SK-N-SH (cell line): ENCODE results near the gene ISM1. TPM values are rescaled to one million over a fixed set of nuclear protein-coding genes. Genes with fewer than 3 reads are reported as not detected.

ENCODE experiments used
- CTCF ChIA-PET: fragments of 300-600, 350-600 bp; formaldehyde crosslinking; extraction: SDS; loops from one replicate; lab custom pipeline; 2021; lab: Yijun Ruan, JAX
- POLR2A ChIA-PET: fragments of 350-600 bp; sonication (Branson Sonifier 250); formaldehyde crosslinking; extraction: SDS; loops from one replicate; lab custom pipeline; 2020; ENCODE audit warnings: antibody characterized with exemption, inconsistent platforms; lab: Yijun Ruan, JAX
- DNase-seq: peaks from one replicate; pipeline ENCODE4 v3.0.0; 2012
- H2AFZ ChIP-seq: fragments of 200-600 bp; sonication (generic); 2 replicates; pipeline ENCODE4 v1.8.1; 2016; ENCODE audit warnings: antibody characterized with exemption, mild to moderate bottlenecking, low read depth
- H3F3A ChIP-seq: fragments of 200-600 bp; sonication (generic); replicated peaks from 2 replicates; pipeline ENCODE3; 2016; ENCODE audit warnings: antibody characterized with exemption, mild to moderate bottlenecking; ENCODE audit not compliant: insufficient read depth
- H3K27ac ChIP-seq, 2 experiments: fragments of 200-500 bp in 1 of 2; fragments of 200-600 bp in 1 of 2; sonication (Bioruptor generic) in 1 of 2; sonication (generic), shearing (Covaris generic) in 1 of 2; 2 replicates each; pipeline versions ENCODE4 v1.5.1 to v1.6.1; 2014 to 2016; ENCODE audit warnings: low read depth in 2 of 2, inconsistent platforms in 1 of 2, low read length in 1 of 2, mild to moderate bottlenecking in 1 of 2, mixed read lengths in 1 of 2
- H3K27me3 ChIP-seq: fragments of 200-600 bp; sonication (generic), shearing (Covaris generic); 2 replicates; pipeline ENCODE4 v1.6.1; 2016; ENCODE audit warnings: mixed run types; ENCODE audit not compliant: insufficient read depth
- H3K36me3 ChIP-seq, 2 experiments: fragments of 200-500 bp in 1 of 2; fragments of 200-600 bp in 1 of 2; sonication (Bioruptor generic) in 1 of 2; sonication (generic) in 1 of 2; replicated peaks in 1 of 2; 2 replicates each; pipeline versions ENCODE3 to v1.5.1; 2014 to 2016; ENCODE audit warnings: low read length in 1 of 2, mild to moderate bottlenecking in 1 of 2; ENCODE audit not compliant: insufficient read depth in 2 of 2, control insufficient read depth in 1 of 2
- H3K4me1 ChIP-seq, 2 experiments: fragments of 200-500 bp in 1 of 2; fragments of 200-600 bp in 1 of 2; sonication (Bioruptor generic) in 1 of 2; sonication (generic), shearing (Covaris generic) in 1 of 2; 2 replicates each; pipeline versions ENCODE4 v1.5.1 to v1.6.1; 2014 to 2016; ENCODE audit warnings: low read depth in 1 of 2, low read length in 1 of 2, mixed run types in 1 of 2; ENCODE audit not compliant: insufficient read depth in 2 of 2, control insufficient read depth in 1 of 2
- H3K4me2 ChIP-seq: fragments of 200-600 bp; sonication (generic), shearing (Covaris generic); 2 replicates; pipeline ENCODE4 v1.6.1; 2017; ENCODE audit warnings: mixed run types
- H3K4me3 ChIP-seq, 2 experiments: fragments of 200-500 bp in 1 of 2; fragments of 200-600 bp in 1 of 2; sonication (Bioruptor generic) in 1 of 2; sonication (generic), shearing (Covaris generic) in 1 of 2; 2 replicates each; pipeline versions ENCODE4 v1.5.1 to v1.8.1; 2014 to 2016; ENCODE audit warnings: low read depth in 2 of 2, inconsistent platforms in 1 of 2, low read length in 1 of 2, mild to moderate bottlenecking in 1 of 2, mixed read lengths in 1 of 2, moderate library complexity in 1 of 2
- H3K79me2 ChIP-seq: fragments of 200-600 bp; sonication (generic); 2 replicates; pipeline ENCODE4 v1.8.1; 2017; ENCODE audit warnings: mild to moderate bottlenecking; ENCODE audit not compliant: insufficient read depth
- H3K9ac ChIP-seq: fragments of 200-600 bp; sonication (generic); 2 replicates; pipeline ENCODE4 v1.6.1; 2017; ENCODE audit warnings: mixed run types
- H3K9me2 ChIP-seq: fragments of 200-600 bp; sonication (generic); 2 replicates; pipeline ENCODE4 v1.6.1; 2017; ENCODE audit warnings: mixed run types
- H3K9me3 ChIP-seq: fragments of 200-600 bp; sonication (generic); 2 replicates; pipeline ENCODE4 v1.6.1; 2017; ENCODE audit warnings: mixed run types, mild to moderate bottlenecking, moderate library complexity
- H4K20me1 ChIP-seq: fragments of 200-600 bp; sonication (generic); 2 replicates; pipeline ENCODE4 v1.6.1; 2017; ENCODE audit warnings: mild to moderate bottlenecking, mixed run types; ENCODE audit not compliant: insufficient read depth
- EP300 ChIP-seq, 2 experiments: IDR thresholded peaks; 2 replicates each; pipeline versions ENCODE4 v1.4.0 to v1.6.1; 2012; ENCODE audit warnings: borderline replicate concordance in 1 of 2, low read depth in 1 of 2, low read length in 1 of 2
- EZH2phosphoT487 ChIP-seq: fragments of 200-600 bp; sonication (generic); IDR thresholded peaks from 2 replicates; pipeline ENCODE4 v1.6.1; 2017; ENCODE audit warnings: low read depth, mixed run types, mild to moderate bottlenecking, antibody characterized with exemption, moderate library complexity, borderline replicate concordance
- FOSL2 ChIP-seq: IDR thresholded peaks from 2 replicates; pipeline ENCODE4 v1.4.0; 2012; ENCODE audit warnings: low read depth, mild to moderate bottlenecking, moderate library complexity, borderline replicate concordance
- GABPA ChIP-seq: IDR thresholded peaks from 2 replicates; pipeline ENCODE4 v1.4.0; 2012; ENCODE audit warnings: low read depth, mild to moderate bottlenecking
- JUND ChIP-seq: IDR thresholded peaks from 2 replicates; pipeline ENCODE4 v1.4.0; 2012
- MAX ChIP-seq: IDR thresholded peaks from 2 replicates; pipeline ENCODE4 v1.4.0; 2012; ENCODE audit warnings: low read depth
- MXI1 ChIP-seq: IDR thresholded peaks from 2 replicates; pipeline ENCODE4 v1.6.1; 2012; ENCODE audit warnings: mild to moderate bottlenecking, low read depth, low read length, improper control_type of control experiment
- NFIC ChIP-seq: IDR thresholded peaks from 2 replicates; pipeline ENCODE4 v1.4.0; 2012; ENCODE audit warnings: borderline replicate concordance
- NRF1 ChIP-seq: IDR thresholded peaks from 2 replicates; pipeline ENCODE4 v1.6.1; 2012; ENCODE audit warnings: low read depth, mild to moderate bottlenecking, low read length
- RAD21 ChIP-seq: IDR thresholded peaks from 2 replicates; pipeline ENCODE4 v1.6.1; 2012; ENCODE audit warnings: mild to moderate bottlenecking, low read length
- TCF12 ChIP-seq: IDR thresholded peaks from 2 replicates; pipeline ENCODE4 v1.4.0; 2012
- ZBTB33 ChIP-seq: IDR thresholded peaks from 2 replicates; pipeline ENCODE4 v1.4.0; 2012; ENCODE audit warnings: low read depth, borderline replicate concordance
- WGBS: methylation state at CpG from one replicate; pipeline ENCODE4 v1.1.6; 2017; ENCODE audit warnings: low lambda C conversion rate; 5-methylcytosine and 5-hydroxymethylcytosine counted together
- polyA plus RNA-seq, 3 experiments: library from polyadenylated mRNA; depleted of rRNA; stranded (reverse); fragments of >200 nt; gene quantifications; 2 replicates each; pipeline ENCODE4 v1.2.3, GENCODE V29; 2012

Gene ISM1
- polyA plus RNA-seq, 1 of the 3 experiments (the other 2 are of a cell fraction): not detected

GRCh38 chr20:13180986-13181889 is 39.8 kb upstream of the ISM1 start:
- Histone ChIP-seq H3K9ac (no peak overlapping the region), H3K27me3 (no peaks in the 10 kb centered on the region), H3K9me3 (no peaks in the 10 kb centered on the region), H3K36me3 (no peaks in the 10 kb centered on the region), H3F3A (no peaks in the 10 kb centered on the region), H4K20me1 (no peaks in the 10 kb centered on the region), H3K4me1 (no peaks in the 10 kb centered on the region), H3K79me2 (no peaks in the 10 kb centered on the region), H3K27ac (no peak overlapping the region), H3K4me2 (no peak overlapping the region), H2AFZ (no peak overlapping the region), H3K9me2 (no peaks in the 10 kb centered on the region), H3K4me3 (no peak overlapping the region)
- no peak for DNase-seq
- POLR2A ChIA-PET: no interaction called here
- no peak for TF ChIP-seq MXI1
- no peak for TF ChIP-seq JUND
- 16% methylated on average over 7 of the region's 7 CpGs for WGBS
- CTCF ChIA-PET: interaction anchor here (1.3 kb wide), 1 partner anchor 12 kb away, joined by 3 read pairs; no protein-coding TSS in a partner anchor

- no peak overlapping the region for H3K4me3 ChIP-seq
- H3K4me2 ChIP-seq: no peak overlapping the region
- TF ChIP-seq GABPA (no peak), EP300 (IDR thresholded peaks at IDR 0.05; ENCODE audit: borderline replicate concordance in 1 of 2, low read depth in 1 of 2, low read length in 1 of 2) (no peak), RAD21 (no peak), ZBTB33 (no peak), NRF1 (no peak), FOSL2 (no peak), JUND (no peak), NFIC (no peak), EZH2phosphoT487 (no peak), MAX (no peak), TCF12 (no peak)
- no peak overlapping the region for H3K9ac ChIP-seq
- DNase-seq: no peak
- ChIA-PET POLR2A (no interaction called here), CTCF (no interaction called here)
- 6% methylated on average over 1 of the region's 1 CpG for WGBS
- H3K79me2 ChIP-seq: no peaks in the 10 kb centered on the region
- H3K9me3 ChIP-seq: no peaks in the 10 kb centered on the region
- H3F3A ChIP-seq: no peaks in the 10 kb centered on the region
- H3K36me3 ChIP-seq: no peaks in the 10 kb centered on the region
- no peaks in the 10 kb centered on the region for H3K27me3 ChIP-seq
- H3K4me1 ChIP-seq: no peaks in the 10 kb centered on the region
- H4K20me1 ChIP-seq: no peaks in the 10 kb centered on the region
- no peak overlapping the region for H2AFZ ChIP-seq
- H3K27ac ChIP-seq: no peak overlapping the region
- H3K9me2 ChIP-seq: no peaks in the 10 kb centered on the region
Observed at GRCh38 chr20:13183005-13183404, 38.1 kb upstream of the ISM1 start.
